Sigmoid colon (tissue), 4 donors: Measurements from ENCODE around the gene NR6A1.

Experiments
- EP300 ChIP-seq, 4 donors: sonication (generic); formaldehyde crosslinking; IDR thresholded peaks; one replicate each; pipeline ENCODE4 v1.6.1; 2017; ENCODE audit warnings: antibody characterized with exemption in 4 of 4
- POLR2A ChIP-seq, 2 donors: fragments of 450-650 bp; IDR thresholded peaks; one replicate each; pipeline ENCODE4 v1.6.1; 2016; ENCODE audit warnings: antibody characterized with exemption in 2 of 2, mild to moderate bottlenecking in 2 of 2, moderate library complexity in 2 of 2
- POLR2AphosphoS5 ChIP-seq, 4 donors: sonication (generic); formaldehyde crosslinking; IDR thresholded peaks; one replicate each; pipeline ENCODE4 v1.6.1; 2017; ENCODE audit warnings: antibody characterized with exemption in 4 of 4
- TF ChIP-seq, protein P1 (sequence below), 4 experiments: fragments of 450-650 bp in 3 of 4; fragments of 200-600 bp in 1 of 4; IDR thresholded peaks; one replicate each; pipeline ENCODE4 v1.5.1; 2016 to 2019; ENCODE audit warnings: antibody characterized with exemption in 4 of 4, mild to moderate bottlenecking in 3 of 4, moderate library complexity in 2 of 4

DNA sequence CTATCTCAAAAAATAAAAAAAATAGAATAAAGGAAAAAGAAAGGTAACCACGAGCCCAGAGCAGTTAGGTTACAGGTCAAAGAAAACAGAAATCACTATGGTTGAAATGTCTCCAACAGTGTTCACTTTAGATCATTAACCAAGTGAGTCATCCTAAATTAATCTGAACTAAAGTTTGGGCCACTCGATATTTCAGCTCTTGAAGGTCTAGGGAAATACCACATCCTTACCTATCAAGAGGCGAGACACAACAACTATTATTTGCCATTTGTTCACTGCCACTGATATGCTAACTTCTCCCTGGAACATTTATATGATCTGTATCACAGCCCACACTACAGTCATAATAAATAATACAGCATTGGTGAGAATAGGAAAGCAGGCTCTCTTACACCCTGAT is 152.6 kb downstream of the NR6A1 start:
- TF ChIP-seq POLR2A (IDR thresholded peaks at IDR 0.05) = no peak
- TF ChIP-seq POLR2AphosphoS5 (IDR thresholded peaks at IDR 0.05) = no peak
- TF ChIP-seq, protein P1, sequence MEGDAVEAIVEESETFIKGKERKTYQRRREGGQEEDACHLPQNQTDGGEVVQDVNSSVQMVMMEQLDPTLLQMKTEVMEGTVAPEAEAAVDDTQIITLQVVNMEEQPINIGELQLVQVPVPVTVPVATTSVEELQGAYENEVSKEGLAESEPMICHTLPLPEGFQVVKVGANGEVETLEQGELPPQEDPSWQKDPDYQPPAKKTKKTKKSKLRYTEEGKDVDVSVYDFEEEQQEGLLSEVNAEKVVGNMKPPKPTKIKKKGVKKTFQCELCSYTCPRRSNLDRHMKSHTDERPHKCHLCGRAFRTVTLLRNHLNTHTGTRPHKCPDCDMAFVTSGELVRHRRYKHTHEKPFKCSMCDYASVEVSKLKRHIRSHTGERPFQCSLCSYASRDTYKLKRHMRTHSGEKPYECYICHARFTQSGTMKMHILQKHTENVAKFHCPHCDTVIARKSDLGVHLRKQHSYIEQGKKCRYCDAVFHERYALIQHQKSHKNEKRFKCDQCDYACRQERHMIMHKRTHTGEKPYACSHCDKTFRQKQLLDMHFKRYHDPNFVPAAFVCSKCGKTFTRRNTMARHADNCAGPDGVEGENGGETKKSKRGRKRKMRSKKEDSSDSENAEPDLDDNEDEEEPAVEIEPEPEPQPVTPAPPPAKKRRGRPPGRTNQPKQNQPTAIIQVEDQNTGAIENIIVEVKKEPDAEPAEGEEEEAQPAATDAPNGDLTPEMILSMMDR (IDR thresholded peaks at IDR 0.05) = no peak
- TF ChIP-seq EP300 (IDR thresholded peaks at IDR 0.05) = no peak
